DOHH2 (cell line): ENCODE measurements around the gene MED26.

ENCODE experiments used
- H3F3A ChIP-seq: fragments of 200-600 bp; sonication (generic), shearing (Covaris generic); 2 replicates; pipeline ENCODE4 v1.6.0; 2016; ENCODE audit warnings: antibody characterized with exemption, mild to moderate bottlenecking; ENCODE audit not compliant: control insufficient read depth, insufficient read depth
- H3K27ac ChIP-seq: fragments of 200-600 bp; sonication (generic); 2 replicates; pipeline ENCODE4 v1.5.1; 2014; ENCODE audit warnings: low read depth, mild to moderate bottlenecking, low read length, moderate library complexity
- H3K27me3 ChIP-seq: fragments of 200-600 bp; sonication (generic); 2 replicates; pipeline ENCODE4 v1.6.1; 2014; ENCODE audit warnings: mild to moderate bottlenecking, low read length, mixed read lengths; ENCODE audit not compliant: control insufficient read depth
- H3K36me3 ChIP-seq: fragments of 200-600 bp; sonication (generic); 2 replicates; pipeline ENCODE4 v1.6.1; 2014; ENCODE audit warnings: mild to moderate bottlenecking, low read length, moderate library complexity, mixed read lengths; ENCODE audit not compliant: control insufficient read depth
- H3K4me1 ChIP-seq: fragments of 200-600 bp; sonication (generic); 2 replicates; pipeline ENCODE4 v1.6.1; 2014; ENCODE audit warnings: mild to moderate bottlenecking, low read length, mixed read lengths; ENCODE audit not compliant: control insufficient read depth
- H3K4me2 ChIP-seq: fragments of 200-600 bp; sonication (generic); 2 replicates; pipeline ENCODE4 v1.6.0; 2014; ENCODE audit warnings: mild to moderate bottlenecking, low read length, moderate library complexity
- H3K4me3 ChIP-seq: fragments of 200-600 bp; sonication (generic); 2 replicates; pipeline ENCODE4 v1.5.1; 2014; ENCODE audit warnings: mild to moderate bottlenecking, low read length, mixed read lengths
- H3K79me2 ChIP-seq: fragments of 200-600 bp; sonication (generic); 2 replicates; pipeline ENCODE4 v1.6.1; 2014; ENCODE audit warnings: mild to moderate bottlenecking, low read length, mixed read lengths; ENCODE audit not compliant: control insufficient read depth
- H3K9me2 ChIP-seq: fragments of 200-600 bp; sonication (generic); replicated peaks from 2 replicates; pipeline ENCODE4 v1.6.1; 2014; ENCODE audit warnings: mild to moderate bottlenecking, low read length, mixed read lengths; ENCODE audit not compliant: control insufficient read depth
- H3K9me3 ChIP-seq: fragments of 200-600 bp; sonication (generic); 2 replicates; pipeline ENCODE4 v1.6.1; 2014; ENCODE audit warnings: antibody characterized with exemption, low read length, mixed read lengths; ENCODE audit not compliant: control insufficient read depth, insufficient read depth
- H4K20me1 ChIP-seq: fragments of 200-600 bp; sonication (generic); 2 replicates; pipeline ENCODE4 v1.6.0; 2014; ENCODE audit warnings: low read depth, mild to moderate bottlenecking, antibody characterized with exemption, low read length, moderate library complexity; ENCODE audit not compliant: control insufficient read depth, insufficient read depth
- CTCF ChIP-seq: fragments of 200-600 bp; sonication (generic); IDR thresholded peaks from one replicate; pipeline ENCODE4 v1.5.1; 2014; ENCODE audit warnings: antibody characterized with exemption, mild to moderate bottlenecking, low read depth, low read length; ENCODE audit not compliant: poor library complexity, severe bottlenecking
- EZH2phosphoT487 ChIP-seq: fragments of 200-600 bp; sonication (generic); IDR thresholded peaks from 2 replicates; pipeline ENCODE4 v1.6.1; 2017; ENCODE audit warnings: borderline replicate concordance, mild to moderate bottlenecking, antibody characterized with exemption, low read length, moderate library complexity, mixed read lengths

Gene MED26

GRCh38 chr19:16668176-16668575 is 40.2 kb upstream of the MED26 start:
- H3K9me3 ChIP-seq, result no peaks in the 10 kb centered on the region
- H4K20me1 ChIP-seq, result no peaks in the 10 kb centered on the region
- H3K36me3 ChIP-seq, result peaks cover 54% of the 10 kb centered on the region
- no peaks in the 10 kb centered on the region for H3K9me2 ChIP-seq
- no peak overlapping the region for H3K27ac ChIP-seq
- TF ChIP-seq CTCF (no peak), EZH2phosphoT487 (no peak)
- H3K4me3 ChIP-seq, result no peak overlapping the region
- no peaks in the 10 kb centered on the region for H3F3A ChIP-seq
- H3K4me1 ChIP-seq, result peaks cover 13% of the 10 kb centered on the region
- H3K27me3 ChIP-seq, result no peaks in the 10 kb centered on the region
- no peak overlapping the region for H3K4me2 ChIP-seq
- peaks cover 87% of the 10 kb centered on the region for H3K79me2 ChIP-seq

- TF ChIP-seq CTCF, result no peak
- no peak for TF ChIP-seq EZH2phosphoT487
- peaks cover 20% of the 10 kb centered on the region for H4K20me1 ChIP-seq
- H3K4me1 ChIP-seq, result peaks cover 41% of the 10 kb centered on the region
- H3K27me3 ChIP-seq, result no peaks in the 10 kb centered on the region
- no peaks in the 10 kb centered on the region for H3K9me3 ChIP-seq
- peak overlapping the region; percentile 88 for H3K4me3 ChIP-seq
- H3K36me3 ChIP-seq, result peaks cover 50% of the 10 kb centered on the region
- H3K4me2 ChIP-seq, result peak overlapping the region; percentile 93
- H3K27ac ChIP-seq, result peak overlapping the region; percentile 95
- H3K9me2 ChIP-seq, result no peaks in the 10 kb centered on the region
- peaks cover 8% of the 10 kb centered on the region for H3F3A ChIP-seq
- H3K79me2 ChIP-seq, result peaks cover 89% of the 10 kb centered on the region
Measured at GRCh38 chr19:16661480-16662034, 33.6 kb upstream of the MED26 start.

- Histone ChIP-seq H3K27ac (peak within 1 kb of the TSS; percentile 95), H3F3A (peaks cover 8% of the 10 kb centered on the region), H3K9me2 (no peaks in the 10 kb centered on the region), H3K36me3 (peaks cover 52% of the 10 kb centered on the region), H3K4me3 (peak within 1 kb of the TSS; percentile 88), H3K27me3 (no peaks in the 10 kb centered on the region), H3K79me2 (peaks cover 89% of the 10 kb centered on the region), H4K20me1 (peaks cover 20% of the 10 kb centered on the region), H3K9me3 (no peaks in the 10 kb centered on the region), H3K4me1 (peaks cover 41% of the 10 kb centered on the region), H3K4me2 (peak within 1 kb of the TSS; percentile 93)
- no peak for TF ChIP-seq CTCF
- TF ChIP-seq EZH2phosphoT487, result no peak
Measured at GRCh38 chr19:16660763-16661479, 32.9 kb upstream of the MED26 start, which contains the start of gene TMEM38A. Gene TMEM38A, plus strand, starts transcription at chr19:16661139. Its CDS starts 79 bp downstream, at chr19:16661218.
